ENCODE results near the gene PLEKHO1.

DNA sequence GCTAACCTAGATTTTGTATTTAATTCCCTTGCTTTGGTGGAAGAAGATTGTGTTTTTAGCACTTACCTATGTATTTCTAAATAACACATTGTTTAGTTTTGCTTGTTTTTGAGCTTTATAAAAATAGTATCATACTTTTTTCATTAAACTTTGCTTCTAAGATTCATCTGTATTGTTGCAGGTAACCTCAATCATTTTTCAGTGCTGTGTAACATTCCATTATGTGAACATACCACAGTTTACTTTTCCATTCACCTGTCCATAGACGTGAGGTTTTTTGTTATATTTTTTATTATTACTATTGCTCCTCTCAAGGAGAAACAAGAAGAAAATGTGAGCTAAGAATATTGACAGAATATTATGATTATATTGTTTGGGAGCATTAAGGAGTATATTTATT lies 15.2 kb upstream of the PLEKHO1 start:
- TF ChIP-seq, protein P1, sequence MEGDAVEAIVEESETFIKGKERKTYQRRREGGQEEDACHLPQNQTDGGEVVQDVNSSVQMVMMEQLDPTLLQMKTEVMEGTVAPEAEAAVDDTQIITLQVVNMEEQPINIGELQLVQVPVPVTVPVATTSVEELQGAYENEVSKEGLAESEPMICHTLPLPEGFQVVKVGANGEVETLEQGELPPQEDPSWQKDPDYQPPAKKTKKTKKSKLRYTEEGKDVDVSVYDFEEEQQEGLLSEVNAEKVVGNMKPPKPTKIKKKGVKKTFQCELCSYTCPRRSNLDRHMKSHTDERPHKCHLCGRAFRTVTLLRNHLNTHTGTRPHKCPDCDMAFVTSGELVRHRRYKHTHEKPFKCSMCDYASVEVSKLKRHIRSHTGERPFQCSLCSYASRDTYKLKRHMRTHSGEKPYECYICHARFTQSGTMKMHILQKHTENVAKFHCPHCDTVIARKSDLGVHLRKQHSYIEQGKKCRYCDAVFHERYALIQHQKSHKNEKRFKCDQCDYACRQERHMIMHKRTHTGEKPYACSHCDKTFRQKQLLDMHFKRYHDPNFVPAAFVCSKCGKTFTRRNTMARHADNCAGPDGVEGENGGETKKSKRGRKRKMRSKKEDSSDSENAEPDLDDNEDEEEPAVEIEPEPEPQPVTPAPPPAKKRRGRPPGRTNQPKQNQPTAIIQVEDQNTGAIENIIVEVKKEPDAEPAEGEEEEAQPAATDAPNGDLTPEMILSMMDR (IDR thresholded peaks at IDR 0.05; ENCODE audit: poor library complexity, severe bottlenecking): no peak
- no peak for TF ChIP-seq REST (IDR thresholded peaks at IDR 0.05; ENCODE audit: borderline replicate concordance)
- TF ChIP-seq EZH2 (IDR thresholded peaks at IDR 0.05; ENCODE audit: borderline replicate concordance, insufficient read depth, low read length, poor library complexity, severe bottlenecking): no peak
